C4-2B (cell line): ENCODE measurements around the gene CENPU.

Source experiments
- CTCF ChIP-seq: fragments of 450-650 bp; conservative IDR thresholded peaks from 2 replicates; pipeline ENCODE4 v1.5.1; 2017; ENCODE audit warnings: mild to moderate bottlenecking
- ZFX ChIP-seq: fragments of 450-650 bp; IDR thresholded peaks from 2 replicates; pipeline ENCODE4 v1.6.1; 2017

- TF ChIP-seq CTCF = no peak
- TF ChIP-seq ZFX = peak; percentile 82
Measured at GRCh38 chr4:184648313-184649025, 85.4 kb downstream of the CENPU start.
